ENCODE data around the gene PDE11A. TPM values are rescaled to one million over a fixed set of nuclear protein-coding genes. Genes with fewer than 3 reads are reported as not detected.

The PDE11A gene
- total RNA-seq, 1 experiment from 2014 or later, result 1.4 TPM

DNA sequence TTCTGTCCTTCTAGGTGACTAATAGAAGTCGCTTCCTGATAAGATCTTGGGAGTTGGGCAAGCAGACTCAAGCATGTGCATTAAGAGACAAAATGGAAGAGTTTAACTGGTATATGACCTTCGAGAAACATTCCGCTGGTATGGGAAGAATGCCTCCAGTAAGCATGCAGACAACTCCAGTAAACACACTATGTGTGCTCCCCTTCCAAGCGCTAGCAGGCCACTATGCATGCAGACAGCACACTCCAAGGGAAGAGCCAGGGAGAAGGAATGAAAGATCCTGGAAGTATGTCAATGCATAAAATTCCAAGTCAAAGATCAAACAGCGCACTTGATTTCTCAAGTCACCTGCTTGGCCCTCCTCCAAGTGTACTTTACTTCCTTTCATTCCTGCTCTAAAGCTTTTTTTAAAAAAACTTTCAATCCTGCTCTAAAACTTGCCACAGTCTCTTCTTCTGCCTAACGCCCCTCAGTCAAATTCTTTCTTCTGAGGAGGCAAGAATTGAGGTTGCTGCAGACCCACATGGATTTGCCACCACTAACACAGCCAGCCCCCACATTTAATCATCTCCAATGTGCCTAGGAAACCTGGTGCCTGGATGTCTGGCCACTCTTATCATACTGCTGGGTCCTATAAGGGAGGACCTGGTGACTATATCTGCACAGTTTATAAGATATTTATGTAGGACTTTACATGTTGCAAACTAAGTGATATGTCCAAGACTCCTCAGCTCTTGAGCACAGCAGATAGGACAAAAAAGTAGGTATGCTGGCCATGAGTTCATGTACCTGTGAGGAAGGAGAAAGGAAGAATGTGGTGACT lies 239.8 kb downstream of the PDE11A start:
- CTCF ChIA-PET, result no interaction called here
- intact Hi-C loops (cut with micrococcal nuclease; ENCODE audit: unreplicated experiment), result no loop called here
- Mint-ChIP-seq H3K36me3 (ENCODE audit: insufficient read depth, unreplicated experiment) (no peaks in the 10 kb centered on the region), H3K27me3 (ENCODE audit: unreplicated experiment) (no peaks in the 10 kb centered on the region), H3K4me1 (ENCODE audit: low read depth, unreplicated experiment) (no peaks in the 10 kb centered on the region), H3K9me3 (ENCODE audit: low read depth, unreplicated experiment) (peaks cover 10% of the 10 kb centered on the region), H3K27ac (ENCODE audit: unreplicated experiment) (no peak overlapping the region), H3K4me3 (ENCODE audit: low read depth, unreplicated experiment) (no peak overlapping the region)
- TF ChIP-seq, protein P1, sequence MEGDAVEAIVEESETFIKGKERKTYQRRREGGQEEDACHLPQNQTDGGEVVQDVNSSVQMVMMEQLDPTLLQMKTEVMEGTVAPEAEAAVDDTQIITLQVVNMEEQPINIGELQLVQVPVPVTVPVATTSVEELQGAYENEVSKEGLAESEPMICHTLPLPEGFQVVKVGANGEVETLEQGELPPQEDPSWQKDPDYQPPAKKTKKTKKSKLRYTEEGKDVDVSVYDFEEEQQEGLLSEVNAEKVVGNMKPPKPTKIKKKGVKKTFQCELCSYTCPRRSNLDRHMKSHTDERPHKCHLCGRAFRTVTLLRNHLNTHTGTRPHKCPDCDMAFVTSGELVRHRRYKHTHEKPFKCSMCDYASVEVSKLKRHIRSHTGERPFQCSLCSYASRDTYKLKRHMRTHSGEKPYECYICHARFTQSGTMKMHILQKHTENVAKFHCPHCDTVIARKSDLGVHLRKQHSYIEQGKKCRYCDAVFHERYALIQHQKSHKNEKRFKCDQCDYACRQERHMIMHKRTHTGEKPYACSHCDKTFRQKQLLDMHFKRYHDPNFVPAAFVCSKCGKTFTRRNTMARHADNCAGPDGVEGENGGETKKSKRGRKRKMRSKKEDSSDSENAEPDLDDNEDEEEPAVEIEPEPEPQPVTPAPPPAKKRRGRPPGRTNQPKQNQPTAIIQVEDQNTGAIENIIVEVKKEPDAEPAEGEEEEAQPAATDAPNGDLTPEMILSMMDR (IDR thresholded peaks at IDR 0.05; ENCODE audit: unreplicated experiment), result no peak
- BruUV-seq (replicated peaks), result no TSS peak
- DNase-seq, result no peak

DNA sequence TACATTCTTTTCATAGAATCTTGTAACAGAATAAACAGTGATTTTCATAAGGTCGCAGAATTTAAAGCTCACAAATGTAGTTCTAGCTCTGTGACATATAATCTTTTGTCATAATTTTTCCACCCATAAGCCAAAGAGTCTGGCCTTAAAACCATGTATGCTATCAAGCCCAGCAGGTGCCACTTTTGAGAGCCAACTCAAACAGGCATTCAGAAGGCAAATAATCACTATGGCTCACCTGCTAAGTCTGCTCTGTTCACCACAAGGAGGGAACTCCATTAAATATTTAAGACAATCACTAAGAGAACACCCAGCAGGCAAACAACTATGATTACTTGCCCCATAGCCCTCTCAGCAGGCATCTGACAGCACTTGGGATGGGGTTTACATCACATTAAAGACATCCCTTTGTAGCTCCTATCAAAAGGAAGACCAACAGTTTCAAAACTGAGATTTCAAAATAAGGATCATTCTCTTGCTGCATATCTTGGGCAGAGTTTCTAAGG lies 241.6 kb downstream of the PDE11A start:
- Mint-ChIP-seq H3K9me3 (ENCODE audit: low read depth, unreplicated experiment) (peaks cover 6% of the 10 kb centered on the region), H3K4me3 (ENCODE audit: low read depth, unreplicated experiment) (no peak overlapping the region), H3K27me3 (ENCODE audit: unreplicated experiment) (no peaks in the 10 kb centered on the region), H3K36me3 (ENCODE audit: insufficient read depth, unreplicated experiment) (no peaks in the 10 kb centered on the region), H3K27ac (ENCODE audit: unreplicated experiment) (no peak overlapping the region), H3K4me1 (ENCODE audit: low read depth, unreplicated experiment) (no peaks in the 10 kb centered on the region)
- no peak for DNase-seq
- TF ChIP-seq, protein P1 (IDR thresholded peaks at IDR 0.05; ENCODE audit: unreplicated experiment), result no peak
- CTCF ChIA-PET, result interaction anchor here (0.5 kb wide), 1 partner anchor 43 kb away, joined by 3 read pairs; no protein-coding TSS in a partner anchor
- no TSS peak for BruUV-seq (replicated peaks)
- intact Hi-C loops (cut with micrococcal nuclease; ENCODE audit: unreplicated experiment), result no loop called here

DNA sequence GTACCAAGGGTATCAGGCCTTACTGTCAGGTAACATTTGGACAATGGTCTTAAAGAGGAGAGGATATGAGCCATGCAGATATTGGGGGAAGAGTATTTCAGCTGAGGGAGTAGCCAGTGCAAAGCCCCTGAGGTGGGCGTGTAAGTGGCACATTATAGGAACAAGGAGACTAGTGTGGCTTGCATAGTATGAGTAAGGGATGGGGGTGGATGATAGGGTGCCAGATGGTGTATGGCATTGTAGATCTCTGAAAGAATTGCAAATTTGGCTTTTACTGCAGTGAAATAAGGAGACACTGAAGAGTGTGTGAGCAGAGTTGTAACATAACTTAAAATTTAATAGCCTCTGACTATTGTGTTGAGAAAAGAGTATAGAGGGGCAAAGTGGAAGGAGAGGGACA lies 244.0 kb downstream of the PDE11A start:
- Mint-ChIP-seq H3K4me3 (ENCODE audit: low read depth, unreplicated experiment) (no peak overlapping the region), H3K36me3 (ENCODE audit: insufficient read depth, unreplicated experiment) (no peaks in the 10 kb centered on the region), H3K9me3 (ENCODE audit: low read depth, unreplicated experiment) (no peaks in the 10 kb centered on the region), H3K27me3 (ENCODE audit: unreplicated experiment) (no peaks in the 10 kb centered on the region), H3K4me1 (ENCODE audit: low read depth, unreplicated experiment) (no peaks in the 10 kb centered on the region), H3K27ac (ENCODE audit: unreplicated experiment) (no peak overlapping the region)
- TF ChIP-seq, protein P1 (IDR thresholded peaks at IDR 0.05; ENCODE audit: unreplicated experiment), result no peak
- no TSS peak for BruUV-seq (replicated peaks)
- DNase-seq, result no peak
- CTCF ChIA-PET, result no interaction called here
- intact Hi-C loops (cut with micrococcal nuclease; ENCODE audit: unreplicated experiment), result no loop called here

DNA sequence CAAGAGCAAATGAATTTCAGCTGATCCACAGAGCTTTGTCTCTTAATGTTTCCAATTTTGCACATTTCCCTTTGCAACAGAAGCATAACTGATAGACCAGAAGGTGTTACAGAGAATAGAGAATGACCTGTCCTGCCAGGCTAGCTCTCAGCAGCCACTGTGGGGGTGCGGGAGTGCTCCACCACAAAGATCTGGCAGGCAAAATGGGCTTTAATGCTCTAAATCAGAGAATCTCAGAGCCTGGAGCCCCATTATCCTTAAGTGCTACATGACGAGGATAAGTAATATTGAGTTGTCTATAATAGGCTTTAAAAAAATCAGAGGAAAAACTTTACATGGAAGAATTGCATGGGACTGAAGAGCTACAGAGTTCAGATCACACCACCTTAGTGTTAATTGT lies 245.7 kb downstream of the PDE11A start:
- Mint-ChIP-seq H3K4me3 (ENCODE audit: low read depth, unreplicated experiment) (no peak overlapping the region), H3K4me1 (ENCODE audit: low read depth, unreplicated experiment) (no peaks in the 10 kb centered on the region), H3K27me3 (ENCODE audit: unreplicated experiment) (no peaks in the 10 kb centered on the region), H3K27ac (ENCODE audit: unreplicated experiment) (no peak overlapping the region), H3K9me3 (ENCODE audit: low read depth, unreplicated experiment) (no peaks in the 10 kb centered on the region), H3K36me3 (ENCODE audit: insufficient read depth, unreplicated experiment) (no peaks in the 10 kb centered on the region)
- CTCF ChIA-PET, result no interaction called here
- TF ChIP-seq, protein P1 (IDR thresholded peaks at IDR 0.05; ENCODE audit: unreplicated experiment), result no peak
- intact Hi-C loops (cut with micrococcal nuclease; ENCODE audit: unreplicated experiment), result no loop called here
- no peak for DNase-seq
- no TSS peak for BruUV-seq (replicated peaks)

All from Calu3 (cell line).